K562 (cell line): Measurements from ENCODE around the gene USP19. TPM values are rescaled to one million over a fixed set of nuclear protein-coding genes. Genes with fewer than 3 reads are reported as not detected.
A peak's percentile ranks its signal among the peaks of the same experiment; 100 is the strongest.

Experiments used
- COPS2 ChIP-seq: fragments of 450-650 bp; conservative IDR thresholded peaks from 2 replicates; pipeline ENCODE4 v1.6.1; 2016; ENCODE audit warnings: mild to moderate bottlenecking, moderate library complexity
- ESRRA ChIP-seq: fragments of 450-650 bp; IDR thresholded peaks from 2 replicates; pipeline ENCODE4 v1.6.1; 2014; ENCODE audit warnings: low read depth, mild to moderate bottlenecking, moderate library complexity, borderline replicate concordance
- ETV5 ChIP-seq: sonication (generic); formaldehyde crosslinking; IDR thresholded peaks from 2 replicates; pipeline ENCODE4 v1.4.0; 2020; ENCODE audit warnings: low read depth, mild to moderate bottlenecking, missing genetic modification reagents
- GTF2E2 ChIP-seq: fragments of 200-800 bp; sonication (Bioruptor generic); IDR thresholded peaks from 2 replicates; pipeline ENCODE4 v1.6.1; 2016; ENCODE audit warnings: missing genetic modification characterization, missing compliant biosample characterization
- HIVEP1 ChIP-seq: fragments of 250-450 bp; sonication (Bioruptor Pico); IDR thresholded peaks from 2 replicates; pipeline ENCODE4 v1.4.0; 2020; ENCODE audit warnings: mild to moderate bottlenecking
- MAZ ChIP-seq, 2 experiments: fragments of 450-650 bp in 1 of 2; sonication (generic) in 1 of 2; formaldehyde crosslinking; IDR thresholded peaks in 1 of 2; conservative IDR thresholded peaks in 1 of 2; 2 replicates each; pipeline versions ENCODE4 v1.4.0 to v1.5.0; 2020; ENCODE audit warnings: mild to moderate bottlenecking in 1 of 2, missing genetic modification reagents in 1 of 2
- MTA3 ChIP-seq: fragments of 450-650 bp; formaldehyde crosslinking; IDR thresholded peaks from 2 replicates; pipeline ENCODE4 v1.6.1; 2017; ENCODE audit warnings: mild to moderate bottlenecking, borderline replicate concordance
- POLR2G ChIP-seq: fragments of 200-400 bp; formaldehyde crosslinking; IDR thresholded peaks from 2 replicates; pipeline ENCODE4 v1.6.1; 2017; ENCODE audit warnings: low read depth, mild to moderate bottlenecking, antibody characterized with exemption, low read length, moderate library complexity
- SAFB2 ChIP-seq: fragments of 200-400 bp; formaldehyde crosslinking; IDR thresholded peaks from 2 replicates; pipeline ENCODE4 v1.6.1; 2018; ENCODE audit warnings: borderline replicate concordance, low read length, low read depth, moderate library complexity; ENCODE audit not compliant: severe bottlenecking
- THRAP3 ChIP-seq: fragments of 450-650 bp; IDR thresholded peaks from 2 replicates; pipeline ENCODE4 v1.6.1; 2016; ENCODE audit warnings: mild to moderate bottlenecking, inconsistent platforms, borderline replicate concordance
- ZBED1 ChIP-seq: IDR thresholded peaks from 2 replicates; pipeline ENCODE4 v1.6.1; 2014
- ZNF184 ChIP-seq: sonication (generic); formaldehyde crosslinking; IDR thresholded peaks from 2 replicates; pipeline ENCODE4 v1.5.0; 2020; ENCODE audit warnings: missing genetic modification reagents
- ZNF23 ChIP-seq: fragments of 250-450 bp; sonication (Bioruptor Pico); IDR thresholded peaks from 2 replicates; pipeline ENCODE4 v1.4.0; 2020; ENCODE audit warnings: mild to moderate bottlenecking
- polyA plus RNA-seq, 8 experiments: library from polyadenylated mRNA; depleted of rRNA in 4 of 8; stranded (reverse) in 5 of 8; unstranded in 3 of 8; fragments of >200 nt; fragmentation: Nextera tagmentation in 2 of 8; fragmentation: Illumina TruSeq in 1 of 8; extraction: Ambion mirVana in 2 of 8; extraction: Trizol in 1 of 8; gene quantifications; 2 replicates each; pipeline versions ENCODE4 v1.2.1 to v1.2.3, GENCODE V29; 2011 to 2014; ENCODE audit warnings: inconsistent platforms in 1 of 8, missing spikeins in 1 of 8
- total RNA-seq, 7 experiments: library from RNA; depleted of rRNA in 6 of 7; stranded (reverse); fragments of >200 nt in 6 of 7; fragmentation: Illumina TruSeq in 2 of 7; extraction: Trizol in 2 of 7; gene quantifications; 2 replicates each; pipeline versions ENCODE4 v1.2.1 to v1.2.3, GENCODE V29; 2011 to 2021; ENCODE audit warnings: low replicate concordance in 1 of 7
- TF ChIP-seq, protein P1 (sequence below), 2 experiments: IDR thresholded peaks; 2 replicates each; pipeline ENCODE4 v1.6.1; 2012; ENCODE audit warnings: improper control_type of control experiment in 2 of 2, low read depth in 2 of 2, low read length in 2 of 2, borderline replicate concordance in 1 of 2
- TF ChIP-seq, protein P2 (sequence below), 2 experiments: fragments of 450-650 bp in 1 of 2; IDR thresholded peaks; 2 replicates each; pipeline ENCODE4 v1.6.1; 2011 to 2017; ENCODE audit warnings: low read depth in 2 of 2, antibody characterized with exemption in 1 of 2, borderline replicate concordance in 1 of 2, low read length in 1 of 2, mild to moderate bottlenecking in 1 of 2, mixed read lengths in 1 of 2; ENCODE audit not compliant: control insufficient read depth in 1 of 2
- TF ChIP-seq, protein P3 (sequence below): fragments of 450-650 bp; IDR thresholded peaks from 2 replicates; pipeline ENCODE4 v1.7.1; 2018; ENCODE audit warnings: mild to moderate bottlenecking, low read depth; ENCODE audit not compliant: partially characterized antibody
- TF ChIP-seq, protein P4 (sequence below): fragments of 450-650 bp; conservative IDR thresholded peaks from 2 replicates; pipeline ENCODE4 v1.6.1; 2016; ENCODE audit warnings: missing genetic modification characterization, low read depth, mild to moderate bottlenecking, missing compliant biosample characterization, moderate library complexity

The USP19 gene
- total and polyA plus RNA-seq, 9 of the 15 experiments (the other 6 are each of a cell fraction or from before 2014, with no cell fraction given) = 0.24 to 65.9 (median 36.9) TPM

DNA sequence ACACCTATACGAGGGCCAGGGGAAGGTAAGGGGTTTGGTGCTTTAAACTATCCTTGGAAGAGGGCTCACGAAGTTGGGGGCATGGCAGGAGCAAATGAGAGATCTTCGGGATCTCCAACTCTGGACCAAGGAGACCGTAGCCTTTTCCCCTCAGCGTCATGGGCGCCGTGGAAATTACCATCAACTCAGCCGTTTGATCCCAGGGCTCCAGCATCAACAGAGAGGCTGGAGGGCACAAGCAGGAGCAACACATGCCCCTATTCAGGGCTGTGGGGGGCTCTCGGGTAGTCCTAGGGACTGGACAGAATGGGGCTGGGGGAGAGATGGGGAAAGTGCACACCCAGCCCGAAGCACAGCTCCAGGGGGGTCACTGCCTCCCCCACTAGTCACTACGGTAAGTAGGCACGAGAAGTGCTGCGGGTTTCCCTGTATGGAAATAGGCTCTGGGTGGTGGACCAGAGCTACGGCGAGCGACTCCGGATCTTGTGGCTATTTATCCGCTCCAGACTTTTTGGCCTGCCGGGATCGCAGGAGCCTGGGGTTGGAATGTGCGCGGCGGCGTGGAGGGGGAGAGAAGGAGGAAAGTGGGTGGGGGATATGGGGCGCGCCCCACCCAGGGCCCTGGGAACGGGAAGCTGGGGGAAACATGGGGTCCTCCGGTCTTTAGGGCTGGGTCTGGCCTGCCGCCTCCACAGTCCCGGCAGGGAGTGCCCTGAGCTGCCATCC lies 12.8 kb upstream of the USP19 start (continued):
- TF ChIP-seq, protein P1, sequence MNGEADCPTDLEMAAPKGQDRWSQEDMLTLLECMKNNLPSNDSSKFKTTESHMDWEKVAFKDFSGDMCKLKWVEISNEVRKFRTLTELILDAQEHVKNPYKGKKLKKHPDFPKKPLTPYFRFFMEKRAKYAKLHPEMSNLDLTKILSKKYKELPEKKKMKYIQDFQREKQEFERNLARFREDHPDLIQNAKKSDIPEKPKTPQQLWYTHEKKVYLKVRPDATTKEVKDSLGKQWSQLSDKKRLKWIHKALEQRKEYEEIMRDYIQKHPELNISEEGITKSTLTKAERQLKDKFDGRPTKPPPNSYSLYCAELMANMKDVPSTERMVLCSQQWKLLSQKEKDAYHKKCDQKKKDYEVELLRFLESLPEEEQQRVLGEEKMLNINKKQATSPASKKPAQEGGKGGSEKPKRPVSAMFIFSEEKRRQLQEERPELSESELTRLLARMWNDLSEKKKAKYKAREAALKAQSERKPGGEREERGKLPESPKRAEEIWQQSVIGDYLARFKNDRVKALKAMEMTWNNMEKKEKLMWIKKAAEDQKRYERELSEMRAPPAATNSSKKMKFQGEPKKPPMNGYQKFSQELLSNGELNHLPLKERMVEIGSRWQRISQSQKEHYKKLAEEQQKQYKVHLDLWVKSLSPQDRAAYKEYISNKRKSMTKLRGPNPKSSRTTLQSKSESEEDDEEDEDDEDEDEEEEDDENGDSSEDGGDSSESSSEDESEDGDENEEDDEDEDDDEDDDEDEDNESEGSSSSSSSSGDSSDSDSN (IDR thresholded peaks at IDR 0.05; ENCODE audit: borderline replicate concordance in 1 of 2, low read depth in 2 of 2, low read length in 2 of 2) = 0 out of 4 replicates have a peak, but pooled peaks of 1 of the 2 experiments have one; percentile 49
- TF ChIP-seq, protein P2, sequence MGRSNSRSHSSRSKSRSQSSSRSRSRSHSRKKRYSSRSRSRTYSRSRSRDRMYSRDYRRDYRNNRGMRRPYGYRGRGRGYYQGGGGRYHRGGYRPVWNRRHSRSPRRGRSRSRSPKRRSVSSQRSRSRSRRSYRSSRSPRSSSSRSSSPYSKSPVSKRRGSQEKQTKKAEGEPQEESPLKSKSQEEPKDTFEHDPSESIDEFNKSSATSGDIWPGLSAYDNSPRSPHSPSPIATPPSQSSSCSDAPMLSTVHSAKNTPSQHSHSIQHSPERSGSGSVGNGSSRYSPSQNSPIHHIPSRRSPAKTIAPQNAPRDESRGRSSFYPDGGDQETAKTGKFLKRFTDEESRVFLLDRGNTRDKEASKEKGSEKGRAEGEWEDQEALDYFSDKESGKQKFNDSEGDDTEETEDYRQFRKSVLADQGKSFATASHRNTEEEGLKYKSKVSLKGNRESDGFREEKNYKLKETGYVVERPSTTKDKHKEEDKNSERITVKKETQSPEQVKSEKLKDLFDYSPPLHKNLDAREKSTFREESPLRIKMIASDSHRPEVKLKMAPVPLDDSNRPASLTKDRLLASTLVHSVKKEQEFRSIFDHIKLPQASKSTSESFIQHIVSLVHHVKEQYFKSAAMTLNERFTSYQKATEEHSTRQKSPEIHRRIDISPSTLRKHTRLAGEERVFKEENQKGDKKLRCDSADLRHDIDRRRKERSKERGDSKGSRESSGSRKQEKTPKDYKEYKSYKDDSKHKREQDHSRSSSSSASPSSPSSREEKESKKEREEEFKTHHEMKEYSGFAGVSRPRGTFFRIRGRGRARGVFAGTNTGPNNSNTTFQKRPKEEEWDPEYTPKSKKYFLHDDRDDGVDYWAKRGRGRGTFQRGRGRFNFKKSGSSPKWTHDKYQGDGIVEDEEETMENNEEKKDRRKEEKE (IDR thresholded peaks at IDR 0.05; ENCODE audit: borderline replicate concordance in 1 of 2, control insufficient read depth in 1 of 2, low read depth in 2 of 2, low read length in 1 of 2) = no peak
- TF ChIP-seq, protein P3, sequence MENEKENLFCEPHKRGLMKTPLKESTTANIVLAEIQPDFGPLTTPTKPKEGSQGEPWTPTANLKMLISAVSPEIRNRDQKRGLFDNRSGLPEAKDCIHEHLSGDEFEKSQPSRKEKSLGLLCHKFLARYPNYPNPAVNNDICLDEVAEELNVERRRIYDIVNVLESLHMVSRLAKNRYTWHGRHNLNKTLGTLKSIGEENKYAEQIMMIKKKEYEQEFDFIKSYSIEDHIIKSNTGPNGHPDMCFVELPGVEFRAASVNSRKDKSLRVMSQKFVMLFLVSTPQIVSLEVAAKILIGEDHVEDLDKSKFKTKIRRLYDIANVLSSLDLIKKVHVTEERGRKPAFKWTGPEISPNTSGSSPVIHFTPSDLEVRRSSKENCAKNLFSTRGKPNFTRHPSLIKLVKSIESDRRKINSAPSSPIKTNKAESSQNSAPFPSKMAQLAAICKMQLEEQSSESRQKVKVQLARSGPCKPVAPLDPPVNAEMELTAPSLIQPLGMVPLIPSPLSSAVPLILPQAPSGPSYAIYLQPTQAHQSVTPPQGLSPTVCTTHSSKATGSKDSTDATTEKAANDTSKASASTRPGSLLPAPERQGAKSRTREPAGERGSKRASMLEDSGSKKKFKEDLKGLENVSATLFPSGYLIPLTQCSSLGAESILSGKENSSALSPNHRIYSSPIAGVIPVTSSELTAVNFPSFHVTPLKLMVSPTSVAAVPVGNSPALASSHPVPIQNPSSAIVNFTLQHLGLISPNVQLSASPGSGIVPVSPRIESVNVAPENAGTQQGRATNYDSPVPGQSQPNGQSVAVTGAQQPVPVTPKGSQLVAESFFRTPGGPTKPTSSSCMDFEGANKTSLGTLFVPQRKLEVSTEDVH = no peak
- TF ChIP-seq HIVEP1 (CRISPR knock-in tag) (no peak), COPS2 (no peak), GTF2E2 (tag) (no peak), POLR2G (peak; percentile 73), MAZ (CRISPR knock-in tag; conservative IDR thresholded peaks at IDR 0.05 in 1 of 2, IDR thresholded peaks at IDR 0.05 in 1 of 2) (peak in 1 of 2 experiments; percentile 67; a peak in 1 of 4 replicates), ESRRA (peak; percentile 67; the same call in 1 of the 2 replicates), ZNF184 (CRISPR knock-in tag) (no peak), SAFB2 (no peak), ZBED1 (no peak), MTA3 (no peak), ZNF23 (CRISPR knock-in tag) (no peak), THRAP3 (no peak), ETV5 (CRISPR knock-in tag) (no peak)
- TF ChIP-seq, protein P4, sequence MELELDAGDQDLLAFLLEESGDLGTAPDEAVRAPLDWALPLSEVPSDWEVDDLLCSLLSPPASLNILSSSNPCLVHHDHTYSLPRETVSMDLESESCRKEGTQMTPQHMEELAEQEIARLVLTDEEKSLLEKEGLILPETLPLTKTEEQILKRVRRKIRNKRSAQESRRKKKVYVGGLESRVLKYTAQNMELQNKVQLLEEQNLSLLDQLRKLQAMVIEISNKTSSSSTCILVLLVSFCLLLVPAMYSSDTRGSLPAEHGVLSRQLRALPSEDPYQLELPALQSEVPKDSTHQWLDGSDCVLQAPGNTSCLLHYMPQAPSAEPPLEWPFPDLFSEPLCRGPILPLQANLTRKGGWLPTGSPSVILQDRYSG (tag) = no peak
